ENCODE data around the gene HNRNPUL1. TPM values are rescaled to one million over a fixed set of nuclear protein-coding genes. Genes with fewer than 3 reads are reported as not detected.
A peak's percentile ranks its signal among the peaks of the same experiment; 100 is the strongest.

The HNRNPUL1 gene
- polyA plus RNA-seq, 1 experiment, result 42.3 TPM

DNA sequence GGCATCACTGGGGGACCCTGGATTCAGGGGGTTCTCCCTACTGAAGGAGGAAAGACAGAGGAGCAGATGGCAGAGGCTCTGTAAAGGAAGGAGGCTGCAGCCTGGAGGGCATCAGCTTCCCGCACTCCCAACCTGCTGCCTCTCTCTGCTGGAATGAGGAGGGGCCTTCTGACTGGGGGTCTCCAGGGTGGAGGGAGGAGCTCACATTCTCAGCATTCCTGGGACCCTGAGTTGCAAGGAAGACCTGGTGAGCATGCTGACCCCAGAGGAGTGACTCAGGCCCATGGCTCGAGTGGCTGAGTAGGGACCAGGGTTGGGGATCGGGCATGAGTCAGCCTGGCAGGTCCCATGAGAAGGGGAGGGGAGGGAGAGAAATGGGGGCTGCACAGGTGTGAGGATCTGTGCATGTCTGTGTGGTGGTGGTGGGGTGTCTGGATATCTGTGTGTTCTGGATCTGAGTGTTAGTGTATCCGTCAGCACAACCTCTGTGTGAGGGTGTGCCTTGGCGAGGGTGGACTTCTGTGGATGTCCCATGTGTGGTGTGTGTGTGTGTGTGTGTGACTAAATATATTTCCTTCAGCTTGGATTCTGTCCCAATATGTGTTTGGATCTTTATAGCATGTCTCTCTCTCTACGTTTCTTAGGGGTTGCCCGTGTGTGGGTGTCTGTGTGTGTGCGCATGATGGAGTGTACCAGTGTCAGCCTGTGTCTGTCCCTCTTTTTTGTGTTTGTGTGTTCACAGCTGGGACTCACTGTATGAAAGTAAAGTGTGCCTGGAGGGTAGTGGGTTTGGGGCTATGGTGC lies 40.5 kb upstream of the HNRNPUL1 start:
- TF ChIP-seq, protein P1, sequence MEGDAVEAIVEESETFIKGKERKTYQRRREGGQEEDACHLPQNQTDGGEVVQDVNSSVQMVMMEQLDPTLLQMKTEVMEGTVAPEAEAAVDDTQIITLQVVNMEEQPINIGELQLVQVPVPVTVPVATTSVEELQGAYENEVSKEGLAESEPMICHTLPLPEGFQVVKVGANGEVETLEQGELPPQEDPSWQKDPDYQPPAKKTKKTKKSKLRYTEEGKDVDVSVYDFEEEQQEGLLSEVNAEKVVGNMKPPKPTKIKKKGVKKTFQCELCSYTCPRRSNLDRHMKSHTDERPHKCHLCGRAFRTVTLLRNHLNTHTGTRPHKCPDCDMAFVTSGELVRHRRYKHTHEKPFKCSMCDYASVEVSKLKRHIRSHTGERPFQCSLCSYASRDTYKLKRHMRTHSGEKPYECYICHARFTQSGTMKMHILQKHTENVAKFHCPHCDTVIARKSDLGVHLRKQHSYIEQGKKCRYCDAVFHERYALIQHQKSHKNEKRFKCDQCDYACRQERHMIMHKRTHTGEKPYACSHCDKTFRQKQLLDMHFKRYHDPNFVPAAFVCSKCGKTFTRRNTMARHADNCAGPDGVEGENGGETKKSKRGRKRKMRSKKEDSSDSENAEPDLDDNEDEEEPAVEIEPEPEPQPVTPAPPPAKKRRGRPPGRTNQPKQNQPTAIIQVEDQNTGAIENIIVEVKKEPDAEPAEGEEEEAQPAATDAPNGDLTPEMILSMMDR (IDR thresholded peaks at IDR 0.05; ENCODE audit: low read depth, low read length), result no peak
- H3K9me3 ChIP-seq (ENCODE audit: control insufficient read depth, insufficient read depth, low read length), result no peaks in the 10 kb centered on the region; the same call in 1 of the 2 replicates
- peak overlapping the region; percentile 52 for H3K4me3 ChIP-seq (ENCODE audit: low read depth, low read length)
- H3K27ac ChIP-seq (ENCODE audit: low read depth, low read length), result peak overlapping the region; percentile 97
- ChIA-PET POLR2A (interaction anchor here (0.6 to 2.1 kb wide), 6 partner anchors 18 to 858 kb away, joined by 3 to 10 read pairs (median 6); partner anchors contain the start of gene HNRNPUL1), CTCF (interaction anchor here (1.4 kb wide), 2 partner anchors 39 to 85 kb away, joined by 4 to 5 read pairs; no protein-coding TSS in a partner anchor)
- no peak for DNase-seq (ENCODE audit: low read depth, low spot score)
- H3K27me3 ChIP-seq (ENCODE audit: control insufficient read depth, insufficient read depth, low read length), result no peaks in the 10 kb centered on the region

DNA sequence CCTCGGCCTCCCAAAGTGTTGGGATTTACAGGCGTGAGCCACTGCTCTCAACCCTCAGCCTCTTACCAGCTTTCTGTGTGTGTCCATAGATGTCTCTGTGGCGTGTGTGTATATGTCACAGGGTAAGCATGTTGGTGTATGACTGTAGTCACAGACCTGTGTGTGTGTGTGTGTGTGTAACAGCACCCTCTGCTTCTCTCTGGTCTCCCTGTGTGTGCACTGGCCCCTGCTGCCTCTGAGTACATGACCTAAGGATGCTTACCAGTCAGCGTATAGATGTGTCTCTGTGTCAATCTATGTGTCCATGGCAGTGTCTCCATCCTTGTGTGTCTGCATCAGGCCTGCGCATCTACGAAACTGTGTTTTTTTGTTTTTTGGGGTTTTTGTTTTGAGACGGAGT lies 39.5 kb upstream of the HNRNPUL1 start:
- Histone ChIP-seq H3K4me3 (ENCODE audit: low read depth, low read length) (peak overlapping the region; percentile 52), H3K9me3 (ENCODE audit: control insufficient read depth, insufficient read depth, low read length) (no peaks in the 10 kb centered on the region; the same call in 1 of the 2 replicates), H3K27ac (ENCODE audit: low read depth, low read length) (peak overlapping the region; percentile 97), H3K27me3 (ENCODE audit: control insufficient read depth, insufficient read depth, low read length) (no peaks in the 10 kb centered on the region)
- no peak for DNase-seq (ENCODE audit: low read depth, low spot score)
- POLR2A ChIA-PET, result interaction anchor here (1.4 to 2.1 kb wide), 2 partner anchors 20 to 24 kb away, joined by 9 to 10 read pairs; no protein-coding TSS in a partner anchor
- CTCF ChIA-PET, result interaction anchor here (1.4 kb wide), 2 partner anchors 38 to 84 kb away, joined by 4 to 5 read pairs; no protein-coding TSS in a partner anchor
- TF ChIP-seq, protein P1 (IDR thresholded peaks at IDR 0.05; ENCODE audit: low read depth, low read length), result no peak

DNA sequence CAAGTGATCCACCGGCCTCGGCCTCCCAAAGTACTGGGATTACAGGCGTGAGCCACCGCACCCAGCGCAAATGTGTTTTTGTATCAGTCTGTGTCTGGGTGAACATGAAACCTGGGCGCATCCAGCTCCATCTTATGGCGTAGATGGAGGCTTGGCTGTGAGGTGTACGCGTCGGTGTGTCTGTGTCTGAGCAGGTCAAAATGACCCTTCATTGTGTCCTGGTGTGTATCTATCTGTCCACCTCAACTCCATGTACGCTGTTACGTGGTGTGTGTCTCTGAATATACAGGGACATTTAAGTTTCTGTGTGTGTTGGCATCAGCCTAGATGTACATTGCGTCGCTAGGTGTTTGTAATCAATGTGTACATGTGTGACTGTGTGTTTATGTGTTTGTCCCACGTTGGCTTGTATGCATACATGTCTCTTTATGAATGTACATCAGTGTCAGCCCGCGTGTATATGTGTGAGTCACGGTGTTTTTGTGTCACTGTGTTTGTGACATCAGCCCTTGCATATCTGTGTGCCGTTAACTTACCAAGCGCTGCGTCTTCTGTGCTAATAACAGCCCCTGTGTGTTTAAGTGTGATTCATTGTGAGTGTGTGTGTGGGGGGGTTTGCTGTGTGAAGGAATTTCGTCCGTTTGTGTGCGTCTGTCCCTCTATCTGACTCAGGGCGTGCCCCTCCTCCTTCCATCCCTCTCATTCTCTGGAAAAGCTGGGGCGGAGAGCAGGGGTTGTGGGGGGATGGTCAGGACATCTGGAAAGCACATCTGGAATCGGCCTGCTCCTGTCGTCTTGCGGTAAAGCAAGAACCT lies 38.7 kb upstream of the HNRNPUL1 start:
- peak; percentile 97 for DNase-seq (ENCODE audit: low read depth, low spot score)
- Histone ChIP-seq H3K4me3 (ENCODE audit: low read depth, low read length) (peak overlapping the region; percentile 52), H3K27me3 (ENCODE audit: control insufficient read depth, insufficient read depth, low read length) (no peaks in the 10 kb centered on the region), H3K27ac (ENCODE audit: low read depth, low read length) (peak overlapping the region; percentile 97), H3K9me3 (ENCODE audit: control insufficient read depth, insufficient read depth, low read length) (no peaks in the 10 kb centered on the region; the same call in 1 of the 2 replicates)
- ChIA-PET POLR2A (interaction anchor here (0.8 to 1.5 kb wide), 5 partner anchors 11 to 38 kb away, joined by 3 to 16 read pairs (median 10); partner anchors contain the start of gene HNRNPUL1), CTCF (no interaction called here)
- TF ChIP-seq, protein P1 (IDR thresholded peaks at IDR 0.05; ENCODE audit: low read depth, low read length), result no peak

DNA sequence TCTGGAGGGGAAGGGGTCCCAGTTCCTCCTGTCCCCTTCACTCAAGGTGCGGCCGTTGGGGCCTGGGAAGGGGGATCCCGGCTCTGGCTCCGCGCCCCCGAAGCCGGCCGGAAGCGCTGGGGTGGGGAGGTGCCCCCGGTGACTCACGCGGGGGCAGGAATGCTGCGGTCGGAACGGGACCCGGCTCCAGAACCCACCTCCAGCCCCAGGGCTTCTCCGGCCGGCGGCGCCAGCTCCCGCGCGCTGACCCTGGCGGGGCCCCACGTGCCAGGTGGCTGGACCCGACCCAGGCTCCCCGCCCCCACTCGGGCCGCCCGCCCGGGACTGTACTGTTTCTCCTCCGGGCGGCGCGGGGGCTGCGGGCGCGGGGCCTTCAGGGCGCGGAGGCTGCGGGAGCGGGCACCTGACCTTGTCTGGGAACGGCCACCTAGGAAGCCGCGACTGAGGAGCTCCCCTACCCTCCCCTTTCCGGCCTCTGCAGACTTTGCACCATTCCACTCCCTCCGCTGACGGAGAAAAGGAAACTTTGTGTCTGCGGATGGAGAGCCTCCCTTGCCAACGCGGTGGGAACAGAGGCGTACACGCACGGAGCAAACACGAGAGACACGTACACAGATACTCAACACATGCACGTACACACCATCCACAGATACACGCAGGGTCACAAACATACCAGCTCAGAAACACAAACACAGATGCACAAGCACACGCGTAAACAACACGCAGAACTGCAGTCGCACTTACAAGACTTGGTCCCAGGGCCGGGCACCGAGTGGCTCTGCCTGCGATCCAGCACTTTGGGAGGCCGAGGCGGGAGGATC lies 37.9 kb upstream of the HNRNPUL1 start:
- no peaks in the 10 kb centered on the region for H3K27me3 ChIP-seq (ENCODE audit: control insufficient read depth, insufficient read depth, low read length)
- ChIA-PET POLR2A (interaction anchor here (0.8 to 1.5 kb wide), 5 partner anchors 10 to 37 kb away, joined by 3 to 16 read pairs (median 10); partner anchors contain the start of gene HNRNPUL1), CTCF (no interaction called here)
- peak; percentile 85 for DNase-seq (ENCODE audit: low read depth, low spot score)
- peak overlapping the region; percentile 52 for H3K4me3 ChIP-seq (ENCODE audit: low read depth, low read length)
- peak overlapping the region; percentile 97 for H3K27ac ChIP-seq (ENCODE audit: low read depth, low read length)
- TF ChIP-seq, protein P1 (IDR thresholded peaks at IDR 0.05; ENCODE audit: low read depth, low read length), result no peak
- no peaks in the 10 kb centered on the region for H3K9me3 ChIP-seq (ENCODE audit: control insufficient read depth, insufficient read depth, low read length)

All from AG04450 (cell line).